TTC549 (cell line): ENCODE measurements around the gene WAPL.
"Not testable (repeated sequence)": the region's sequence is repeated elsewhere in the genome, so short reads cannot be mapped to it uniquely, and the experiment has no call there.

ENCODE experiments used
- FAIRE-seq: peaks from 2 replicates; lab custom pipeline; 2012; peaks lifted over from hg19 to GRCh38; lab: Jason Lieb, UNC

Gene WAPL, protein sequence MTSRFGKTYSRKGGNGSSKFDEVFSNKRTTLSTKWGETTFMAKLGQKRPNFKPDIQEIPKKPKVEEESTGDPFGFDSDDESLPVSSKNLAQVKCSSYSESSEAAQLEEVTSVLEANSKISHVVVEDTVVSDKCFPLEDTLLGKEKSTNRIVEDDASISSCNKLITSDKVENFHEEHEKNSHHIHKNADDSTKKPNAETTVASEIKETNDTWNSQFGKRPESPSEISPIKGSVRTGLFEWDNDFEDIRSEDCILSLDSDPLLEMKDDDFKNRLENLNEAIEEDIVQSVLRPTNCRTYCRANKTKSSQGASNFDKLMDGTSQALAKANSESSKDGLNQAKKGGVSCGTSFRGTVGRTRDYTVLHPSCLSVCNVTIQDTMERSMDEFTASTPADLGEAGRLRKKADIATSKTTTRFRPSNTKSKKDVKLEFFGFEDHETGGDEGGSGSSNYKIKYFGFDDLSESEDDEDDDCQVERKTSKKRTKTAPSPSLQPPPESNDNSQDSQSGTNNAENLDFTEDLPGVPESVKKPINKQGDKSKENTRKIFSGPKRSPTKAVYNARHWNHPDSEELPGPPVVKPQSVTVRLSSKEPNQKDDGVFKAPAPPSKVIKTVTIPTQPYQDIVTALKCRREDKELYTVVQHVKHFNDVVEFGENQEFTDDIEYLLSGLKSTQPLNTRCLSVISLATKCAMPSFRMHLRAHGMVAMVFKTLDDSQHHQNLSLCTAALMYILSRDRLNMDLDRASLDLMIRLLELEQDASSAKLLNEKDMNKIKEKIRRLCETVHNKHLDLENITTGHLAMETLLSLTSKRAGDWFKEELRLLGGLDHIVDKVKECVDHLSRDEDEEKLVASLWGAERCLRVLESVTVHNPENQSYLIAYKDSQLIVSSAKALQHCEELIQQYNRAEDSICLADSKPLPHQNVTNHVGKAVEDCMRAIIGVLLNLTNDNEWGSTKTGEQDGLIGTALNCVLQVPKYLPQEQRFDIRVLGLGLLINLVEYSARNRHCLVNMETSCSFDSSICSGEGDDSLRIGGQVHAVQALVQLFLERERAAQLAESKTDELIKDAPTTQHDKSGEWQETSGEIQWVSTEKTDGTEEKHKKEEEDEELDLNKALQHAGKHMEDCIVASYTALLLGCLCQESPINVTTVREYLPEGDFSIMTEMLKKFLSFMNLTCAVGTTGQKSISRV (N-terminal part only)

DNA sequence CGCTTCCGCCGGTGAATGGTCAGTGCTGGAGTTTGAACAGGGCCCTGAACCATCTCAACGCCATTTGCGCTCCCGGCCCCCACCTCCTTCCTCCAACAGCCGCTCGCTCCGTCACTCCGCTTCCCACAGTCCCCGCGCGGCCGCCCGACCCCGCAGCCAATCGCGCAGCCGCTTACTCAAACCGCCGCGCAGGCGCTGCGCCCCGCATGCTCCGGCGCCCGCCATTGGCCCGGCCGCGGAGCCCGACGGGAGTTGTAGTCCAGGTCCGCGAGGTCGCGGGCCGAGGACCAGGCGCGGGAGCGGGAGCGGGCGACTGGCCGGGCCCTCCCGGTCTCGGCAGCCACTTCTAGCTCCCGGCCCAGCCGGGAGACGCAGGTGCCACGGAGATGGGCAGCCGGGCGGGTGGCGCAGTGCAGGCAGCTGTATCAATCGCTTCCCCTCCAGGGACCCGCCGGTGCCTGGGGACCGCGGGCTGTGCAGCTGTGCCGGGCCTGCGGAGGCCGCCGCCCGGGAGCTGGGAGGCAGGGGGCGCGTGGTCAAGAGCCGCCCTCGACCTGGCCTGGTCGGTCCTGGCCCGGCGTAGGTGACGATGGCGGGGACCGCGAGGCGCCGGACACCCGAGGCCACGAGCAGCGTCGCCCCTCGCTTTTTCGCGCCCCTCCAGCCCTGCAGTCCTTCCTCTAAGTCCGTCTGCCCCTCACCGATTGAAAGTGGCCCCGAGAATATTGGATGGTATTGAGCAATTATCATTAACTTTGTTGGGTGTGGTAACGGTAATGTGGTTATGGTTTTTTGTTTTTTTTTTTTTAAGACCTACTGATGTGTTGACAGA, at the start of gene WAPL:
WAPL (minus strand) TSS at position 115 of the 832 bp plus-strand sequence. CDS start 3,723 bp downstream, outside the sequence.
- FAIRE-seq: no peak

DNA sequence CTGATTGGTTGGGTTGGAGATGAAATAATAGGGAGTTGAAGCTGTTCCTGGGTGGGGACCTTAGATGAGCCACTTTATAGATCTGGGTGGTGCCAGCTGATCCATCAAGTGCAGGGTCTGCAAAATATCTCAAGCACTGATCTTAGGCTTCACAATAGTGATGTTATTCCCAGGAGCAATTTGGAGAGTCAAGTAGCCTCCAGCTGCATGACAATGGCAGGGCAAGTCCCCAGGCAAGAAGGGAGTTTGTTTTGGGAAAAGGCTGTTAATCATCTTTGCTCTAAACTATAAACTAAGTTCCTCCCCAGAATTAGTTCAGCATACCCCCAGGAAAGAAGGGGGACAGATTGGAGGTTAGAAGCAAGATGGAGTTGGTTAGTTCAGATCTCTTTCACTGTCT, 47.7 kb upstream of the WAPL start:
- FAIRE-seq: no peak

DNA sequence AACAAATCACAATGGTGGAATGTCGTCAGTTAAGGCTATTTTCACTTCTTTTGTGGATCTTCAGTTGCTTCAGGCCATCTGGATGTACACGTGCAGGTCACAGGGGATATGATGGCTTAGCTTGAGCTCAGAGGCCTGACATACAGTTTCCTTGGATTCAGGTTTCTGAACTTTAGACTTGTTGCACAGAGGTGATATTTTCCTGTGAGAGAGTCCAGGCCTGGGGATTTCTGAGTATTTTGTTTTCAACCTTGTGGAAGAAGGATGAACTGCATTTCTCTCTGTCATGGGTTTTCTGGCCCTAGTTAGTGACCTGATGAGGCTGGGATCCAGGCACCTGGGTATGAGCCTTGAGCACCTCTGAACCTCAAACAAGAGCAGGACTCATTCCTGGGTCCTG, 44.9 kb upstream of the WAPL start:
- not testable (repeated sequence) for FAIRE-seq

DNA sequence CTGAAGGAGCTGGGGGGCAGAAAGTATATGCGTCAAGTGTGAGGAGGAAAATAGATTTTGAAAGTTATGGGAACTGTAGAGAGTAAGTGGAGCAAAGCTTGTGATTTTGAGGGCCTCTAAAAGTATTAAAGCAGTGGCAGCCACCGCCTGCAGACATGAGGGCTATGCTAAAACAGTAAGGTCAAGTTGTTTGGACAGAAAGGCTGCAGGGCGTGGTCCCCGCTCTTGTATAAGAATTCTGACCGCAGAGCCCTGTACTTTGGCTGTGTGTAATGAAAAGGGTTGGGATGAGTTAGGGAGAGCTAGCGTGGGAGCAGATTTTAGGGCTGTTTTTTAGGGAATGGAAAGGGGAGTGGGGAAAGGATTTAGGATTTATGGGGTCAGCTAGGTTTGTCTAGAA, 41.7 kb upstream of the WAPL start:
- not testable (repeated sequence) for FAIRE-seq

DNA sequence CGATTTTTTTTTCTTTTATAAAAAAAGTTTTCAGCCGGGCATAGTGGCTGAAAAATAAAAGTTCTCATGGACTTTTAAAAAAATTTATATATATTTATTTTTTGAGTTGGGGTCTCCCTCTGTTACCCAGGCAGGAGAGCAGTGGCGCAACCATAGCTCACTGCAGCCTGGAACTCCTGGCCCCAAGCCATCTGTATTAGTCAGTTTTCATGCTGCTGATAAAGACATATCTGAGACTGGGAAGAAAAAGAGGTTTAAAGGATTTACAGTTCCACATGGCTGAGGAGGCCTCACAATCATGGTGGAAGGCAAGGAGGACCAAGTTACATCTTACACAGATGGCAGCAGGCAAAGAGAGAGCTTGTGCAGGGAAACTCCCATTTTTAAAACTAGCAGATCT, 37.1 kb upstream of the WAPL start:
- FAIRE-seq: not testable (repeated sequence)

DNA sequence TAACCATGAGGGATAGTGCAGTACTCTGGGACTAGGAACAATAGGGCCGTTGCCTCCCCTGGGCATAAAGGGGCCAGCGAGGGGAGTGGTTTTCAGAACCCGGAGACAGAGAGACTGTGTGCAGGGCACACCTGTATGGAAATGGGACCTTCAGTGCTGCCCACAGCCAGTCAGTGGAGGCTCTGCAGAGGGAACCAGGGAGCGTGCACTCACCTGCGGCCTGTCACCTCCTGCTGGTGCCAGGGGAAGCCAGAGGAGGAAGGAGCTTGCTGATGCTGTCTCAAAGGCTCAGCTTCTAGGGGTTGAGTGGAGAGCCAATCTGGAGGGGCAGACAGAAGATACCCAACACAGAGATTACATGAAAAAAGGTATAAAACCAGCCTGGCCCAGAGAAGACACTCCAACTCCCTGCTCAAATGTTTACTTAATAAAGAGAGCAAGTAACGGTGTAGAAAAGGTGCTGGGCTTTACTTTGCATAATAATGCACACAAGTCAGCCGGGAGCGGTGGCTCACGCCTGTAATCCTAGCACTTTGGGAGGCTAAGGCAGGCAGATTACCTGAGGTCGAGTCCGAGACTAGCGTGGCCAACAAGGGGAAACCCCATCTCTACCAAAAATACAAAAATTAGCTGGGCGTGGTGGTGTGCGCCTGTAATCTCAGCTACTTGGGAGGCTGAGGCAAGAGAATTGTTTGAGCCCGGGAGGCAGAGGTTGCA, 35.5 kb upstream of the WAPL start:
- no peak for FAIRE-seq

DNA sequence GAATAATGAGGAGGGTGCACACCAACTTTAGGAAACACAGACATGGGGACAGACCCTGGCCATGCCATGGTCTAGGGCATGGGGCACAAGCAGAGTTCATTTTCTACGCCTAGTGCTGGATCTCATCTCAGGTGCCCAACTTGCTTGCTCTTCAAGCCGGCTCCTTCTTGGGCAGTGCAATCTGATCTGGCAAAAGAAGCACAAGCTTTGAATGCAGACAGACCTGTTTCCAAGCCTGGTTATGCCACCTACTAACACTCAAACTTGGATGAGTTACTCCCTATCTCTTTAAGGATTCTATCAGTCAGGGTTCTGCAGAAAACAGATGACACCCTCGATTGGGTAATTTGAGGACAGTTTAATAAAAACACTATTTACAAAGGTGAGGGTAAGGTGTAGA, 34.9 kb upstream of the WAPL start:
- FAIRE-seq: no peak

DNA sequence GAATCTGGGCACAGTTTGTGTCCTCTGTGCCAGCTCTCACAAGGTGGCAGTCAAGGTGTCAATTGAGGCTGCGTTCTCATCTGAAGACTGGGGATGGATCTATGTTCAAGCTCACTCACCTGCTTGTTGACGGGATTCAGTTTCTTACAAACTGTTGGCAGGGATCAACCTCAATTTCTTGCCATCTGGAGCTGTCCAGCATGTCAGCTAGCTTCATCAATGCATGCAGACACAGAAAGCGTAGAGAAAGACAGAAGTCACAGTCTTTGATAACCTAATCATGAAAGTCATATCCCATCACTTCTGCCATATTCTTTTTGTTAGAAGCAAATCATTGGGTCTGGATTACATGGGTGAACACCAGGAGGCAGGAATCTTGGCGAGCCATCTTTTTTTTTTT, 32.0 kb upstream of the WAPL start:
- no peak for FAIRE-seq

DNA sequence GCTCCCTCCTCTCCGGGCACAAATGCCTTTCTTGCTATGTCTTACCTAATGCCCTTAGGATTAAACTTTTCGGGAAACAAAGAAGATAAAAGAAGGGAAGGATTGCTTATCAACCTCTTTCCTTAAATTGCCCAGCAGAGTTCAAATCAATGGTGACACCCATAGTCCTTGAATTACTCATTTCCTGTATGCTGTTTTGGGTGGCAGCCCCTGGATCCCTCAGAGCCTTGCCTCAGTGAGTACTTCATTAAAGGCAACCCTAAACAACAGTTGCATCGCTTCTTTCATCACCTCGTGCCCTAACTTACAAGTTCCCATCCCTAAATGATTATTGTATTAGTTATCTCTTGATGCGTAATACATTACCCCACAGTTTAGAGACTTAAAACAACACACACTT, 31.6 kb upstream of the WAPL start:
- no peak for FAIRE-seq

DNA sequence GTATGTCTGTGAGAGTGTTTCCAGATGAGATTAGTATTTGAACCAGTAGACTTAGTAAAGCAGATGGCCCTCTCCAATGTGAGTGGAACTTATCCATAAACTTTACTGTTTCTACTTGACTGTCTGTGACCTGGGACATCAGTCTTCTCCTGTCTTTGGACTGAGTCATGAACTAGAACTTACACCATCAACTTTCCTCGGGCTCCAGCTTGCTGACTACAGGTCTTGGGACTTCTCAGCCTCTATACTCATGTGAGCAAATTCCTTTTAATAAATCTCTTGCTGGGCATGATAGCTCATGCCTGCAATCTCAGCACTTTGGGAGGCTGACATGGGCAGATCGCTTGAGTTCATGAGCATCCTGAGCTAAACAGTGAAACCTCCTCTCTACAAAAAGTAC, 25.7 kb upstream of the WAPL start:
- FAIRE-seq: no peak

DNA sequence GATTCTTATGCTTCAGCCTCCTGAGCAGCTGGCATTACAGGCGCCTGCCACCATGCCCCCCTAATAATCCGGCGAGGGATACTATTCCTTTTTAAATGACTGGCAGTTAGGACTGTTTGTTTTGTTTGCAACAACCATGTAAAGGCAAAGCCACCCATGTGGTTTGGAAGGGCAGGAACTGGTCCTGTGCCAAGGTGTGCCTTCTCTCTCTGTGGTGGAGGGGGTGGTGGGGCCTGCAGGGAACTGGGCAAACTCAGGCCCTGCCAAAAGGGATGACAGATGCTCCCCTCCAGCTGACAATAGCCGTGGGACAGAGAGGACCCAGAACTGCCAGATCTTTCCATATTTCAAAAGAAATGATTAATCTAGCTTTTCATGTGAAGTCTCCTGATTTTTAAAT, 23.5 kb upstream of the WAPL start:
- FAIRE-seq: no peak

DNA sequence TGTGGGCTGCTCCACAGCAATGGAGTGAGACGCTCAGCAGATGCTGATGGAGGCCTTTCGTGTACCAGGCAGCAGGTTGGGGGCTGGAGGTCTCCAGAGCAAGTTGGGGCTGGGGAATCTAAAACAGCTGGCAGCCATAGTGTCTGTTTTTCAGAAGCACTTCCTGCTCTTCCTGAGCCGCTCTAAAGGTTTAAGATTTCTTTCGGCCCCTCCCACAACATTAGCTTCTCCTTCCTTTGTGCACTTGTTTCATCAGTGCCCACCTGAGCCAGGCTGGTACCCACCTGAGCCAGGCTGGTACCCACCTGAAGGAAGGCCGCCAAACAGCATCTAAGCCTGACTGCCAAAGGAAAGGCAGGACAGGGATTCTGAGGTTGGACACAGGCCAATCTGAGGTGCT, 18.4 kb upstream of the WAPL start:
- no peak for FAIRE-seq

DNA sequence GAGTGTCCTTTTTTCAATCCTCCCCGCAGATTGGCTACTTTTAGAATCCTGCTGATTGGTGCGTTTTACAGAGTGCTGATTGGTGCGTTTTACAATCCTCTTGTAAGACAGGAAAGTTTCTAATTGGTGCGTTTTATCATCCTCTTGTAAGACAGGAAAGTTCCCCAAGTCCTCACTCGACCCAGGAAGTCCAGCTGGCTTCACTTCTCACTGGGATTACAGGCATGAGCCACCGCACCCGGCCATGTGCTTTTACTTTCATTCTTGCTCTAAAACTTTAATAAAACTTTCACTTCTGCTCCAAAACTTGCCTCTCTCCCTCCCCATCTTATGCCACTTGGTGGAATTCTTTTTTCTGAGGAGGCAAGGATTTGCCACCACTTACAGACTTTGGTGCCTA, 17.0 kb upstream of the WAPL start:
- FAIRE-seq: no peak

DNA sequence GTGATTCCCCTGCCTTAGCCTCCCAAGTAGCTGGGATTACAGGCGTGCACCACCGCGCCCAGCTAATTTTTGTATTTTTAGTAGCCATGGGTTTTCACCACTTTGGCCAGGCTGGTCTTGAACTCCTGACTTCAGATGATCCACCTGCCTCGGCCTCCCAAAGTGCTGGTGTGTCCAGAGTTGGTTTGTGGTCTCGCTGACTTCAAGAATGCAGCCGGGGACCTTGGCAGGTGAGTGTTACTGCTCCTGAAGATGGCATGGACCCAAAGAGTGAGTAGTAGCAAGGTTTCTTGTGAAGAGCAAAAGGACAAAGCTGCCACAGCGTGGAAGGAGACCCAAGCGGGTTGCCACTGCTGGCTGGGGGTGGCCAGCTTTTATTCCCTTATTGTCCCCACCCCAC, 16.4 kb upstream of the WAPL start:
- FAIRE-seq: not testable (repeated sequence)

DNA sequence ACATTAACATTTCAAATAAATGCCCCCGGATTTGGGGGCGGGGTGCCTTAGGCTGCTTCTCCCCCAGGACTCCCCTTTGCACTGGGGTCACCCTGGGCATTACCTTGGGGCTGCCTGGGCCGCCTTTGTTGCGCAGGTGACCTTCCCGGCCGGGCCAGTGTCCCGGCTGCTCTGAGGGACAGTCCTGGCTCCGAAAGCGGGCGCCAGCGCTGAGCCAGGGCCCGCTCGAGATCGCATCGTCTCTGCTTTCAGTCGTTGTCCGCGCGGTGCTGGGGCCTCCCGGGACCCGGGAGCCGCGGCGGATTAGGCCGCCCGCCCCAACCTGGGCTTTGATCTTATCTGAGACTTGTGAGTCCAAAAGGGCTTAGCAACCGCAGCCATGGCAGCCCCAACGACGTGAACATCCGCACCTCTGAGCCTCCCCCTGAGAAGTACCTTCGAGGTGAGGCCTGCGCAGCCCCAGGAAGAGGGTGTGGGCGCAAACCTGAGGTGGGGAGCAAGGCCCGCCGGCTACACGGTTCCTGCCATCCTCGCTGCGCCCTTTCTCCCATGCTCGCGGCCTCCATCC, 14.8 kb upstream of the WAPL start:
- FAIRE-seq: no peak

DNA sequence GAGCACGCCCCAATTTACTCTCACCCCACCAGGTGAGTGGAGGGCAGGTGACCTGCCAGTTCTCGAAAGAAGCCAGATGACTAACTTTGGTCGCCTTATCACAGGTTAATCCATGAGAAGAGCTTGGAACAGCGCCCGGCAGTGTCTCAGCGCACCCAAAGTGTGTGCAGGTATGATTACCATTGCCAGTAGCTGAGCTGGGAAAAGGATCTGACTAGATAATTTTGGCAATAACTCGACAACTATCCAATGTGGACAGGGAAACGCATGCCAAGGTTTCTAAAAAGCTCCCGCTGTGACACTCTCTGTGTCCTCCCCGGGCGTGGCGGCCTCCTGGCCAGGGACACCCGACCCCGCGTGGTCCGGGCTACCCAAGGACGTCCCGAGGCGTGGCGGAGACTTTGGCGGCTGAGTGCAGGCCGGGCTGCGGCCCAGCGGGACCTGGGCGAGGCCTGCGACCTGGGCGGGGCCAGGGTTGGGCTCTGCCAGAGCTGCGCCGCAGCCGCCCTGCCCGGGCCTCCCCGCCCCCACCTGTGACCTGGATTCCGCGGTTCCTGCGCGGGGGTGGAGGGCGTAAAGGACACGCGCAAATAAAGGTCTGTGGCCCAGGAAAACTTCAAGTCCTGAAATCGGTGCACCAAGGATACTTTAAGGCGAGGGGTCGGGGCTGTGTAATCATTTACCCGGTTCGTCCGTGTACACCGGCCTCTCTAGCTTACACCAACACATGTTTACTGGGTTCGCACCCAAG, 13.7 kb upstream of the WAPL start:
- FAIRE-seq: no peak

DNA sequence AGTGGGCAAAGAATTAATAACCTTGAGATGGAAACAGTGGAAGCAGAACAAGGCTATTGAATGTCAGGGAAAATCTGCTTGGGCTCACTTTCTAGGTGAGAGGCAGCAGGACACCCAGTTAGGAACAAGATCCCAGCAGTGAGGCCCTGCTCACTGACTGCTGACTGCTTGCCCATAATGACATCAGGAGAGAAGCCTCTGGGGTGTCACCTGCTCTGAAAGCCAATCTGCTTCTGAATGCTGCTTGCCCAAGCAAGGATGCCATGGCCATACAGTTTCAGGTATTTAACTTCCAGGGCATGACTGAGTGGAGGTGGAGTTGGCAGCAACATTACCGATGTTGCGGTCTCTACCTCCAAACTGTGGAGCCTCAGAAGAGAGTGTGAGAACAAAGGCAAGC, 11.7 kb upstream of the WAPL start:
- FAIRE-seq: no peak

DNA sequence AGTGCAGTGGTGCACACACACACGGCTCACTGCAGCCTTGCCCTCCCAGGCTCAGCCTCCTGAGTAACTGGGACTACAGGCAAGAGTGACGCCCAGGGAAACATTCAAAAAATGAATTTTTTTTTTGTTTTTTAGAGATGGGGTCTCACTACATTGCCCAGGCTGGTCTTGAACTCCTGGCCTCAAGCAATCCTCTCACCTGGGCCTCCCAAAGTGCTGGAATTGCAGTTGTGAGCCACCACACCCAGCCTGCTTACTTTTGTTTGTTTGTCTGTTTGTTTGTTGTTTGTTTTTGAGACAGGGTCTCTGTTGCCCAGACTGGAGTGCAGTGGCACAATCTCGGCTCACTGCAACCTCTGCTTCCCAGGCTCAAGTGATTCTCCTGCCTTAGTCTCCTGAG, 7.1 kb upstream of the WAPL start:
- not testable (repeated sequence) for FAIRE-seq

DNA sequence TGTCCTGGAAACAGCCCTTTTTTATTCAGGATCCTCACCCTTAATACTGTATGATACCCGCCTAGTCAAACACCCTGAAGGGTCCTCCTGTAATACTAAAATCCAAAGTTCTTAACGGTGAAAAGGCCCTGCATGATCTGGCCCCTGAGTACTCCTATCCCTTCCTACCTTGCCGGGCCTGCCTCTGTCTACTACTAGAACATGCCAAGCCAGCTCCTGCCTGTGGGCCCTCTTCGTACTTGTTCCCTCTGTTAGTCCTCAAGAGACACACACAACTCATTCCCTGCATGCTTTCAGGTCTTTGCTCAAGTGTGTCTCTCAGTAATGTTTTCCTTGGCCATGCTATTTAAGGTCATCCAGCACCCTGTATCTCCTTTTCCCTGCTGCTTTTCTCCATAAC, 5.0 kb upstream of the WAPL start:
- no peak for FAIRE-seq

DNA sequence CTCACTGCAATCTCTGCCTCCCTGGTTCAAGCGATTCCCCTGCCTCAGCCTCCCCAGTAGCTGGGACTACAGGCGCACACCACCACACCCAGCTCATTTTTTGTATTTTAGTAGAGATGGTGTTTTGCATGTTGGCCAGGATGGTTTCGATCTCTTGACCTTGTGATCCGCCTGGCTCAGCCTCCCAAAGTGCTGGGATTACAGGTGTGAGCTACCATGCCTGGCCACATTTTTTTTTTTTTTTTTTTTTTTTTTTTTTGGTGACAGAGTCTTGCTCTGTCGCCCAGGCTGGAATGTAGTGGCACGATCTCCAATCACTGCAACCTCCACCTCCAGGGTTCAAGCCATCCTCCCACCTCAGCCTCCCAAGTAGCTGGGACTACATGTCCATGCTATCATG, 4.1 kb upstream of the WAPL start:
- FAIRE-seq: not testable (repeated sequence)
